Kidney epithelial cell (primary cell): Measurements from ENCODE around the gene DUSP2. TPM values are rescaled to one million over a fixed set of nuclear protein-coding genes. Genes with fewer than 3 reads are reported as not detected.

ENCODE experiments used
- DNase-seq: peaks from one replicate; pipeline ENCODE4 v3.0.0-alpha.2; 2010; ENCODE audit warnings: low read depth
- H3K27me3 ChIP-seq: 2 replicates; pipeline ENCODE4 v1.6.0; 2011; ENCODE audit warnings: low read length; ENCODE audit not compliant: control insufficient read depth, insufficient read depth
- H3K36me3 ChIP-seq: 2 replicates; pipeline ENCODE4 v1.5.1; 2011; ENCODE audit warnings: low read length; ENCODE audit not compliant: control insufficient read depth, insufficient read depth
- H3K4me3 ChIP-seq: 2 replicates; pipeline ENCODE4 v1.5.1; 2011; ENCODE audit warnings: low read depth, mild to moderate bottlenecking, control low read depth, low read length
- total RNA-seq: library from RNA; depleted of rRNA; stranded (reverse); fragments of >200 nt; gene quantifications from 2 replicates; pipeline ENCODE4 v1.2.3, GENCODE V29; 2015
- TF ChIP-seq, protein P1 (sequence below): IDR thresholded peaks from 2 replicates; pipeline ENCODE4 v1.5.1; 2011; ENCODE audit warnings: mild to moderate bottlenecking, moderate library complexity, low read length, control low read depth, inconsistent platforms; ENCODE audit not compliant: insufficient read depth, poor library complexity, severe bottlenecking

DUSP2 gene
- total RNA-seq, 1 donor from 2014 or later = 1.7 TPM

DNA sequence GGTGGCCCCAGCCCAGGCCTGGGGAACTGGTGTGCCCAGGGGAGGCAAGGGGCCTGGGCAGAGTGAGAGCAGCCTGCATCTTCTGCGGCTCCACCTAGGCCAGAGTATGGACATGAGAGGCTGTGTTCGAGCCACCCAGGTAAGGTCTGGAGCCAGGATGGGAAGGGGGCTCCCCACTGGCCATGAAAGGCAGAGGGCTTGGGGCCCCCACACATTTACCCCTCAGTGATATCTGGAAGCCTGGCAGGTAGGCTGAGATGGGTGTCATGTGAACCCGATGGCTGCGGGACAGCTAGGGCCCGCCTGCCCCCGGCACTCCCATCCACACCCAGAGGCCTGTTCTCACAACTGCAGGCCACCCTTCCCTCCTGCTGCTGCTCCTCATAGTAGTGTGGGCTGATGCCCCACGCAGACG lies 42.0 kb downstream of the DUSP2 start:
- no peaks in the 10 kb centered on the region for H3K36me3 ChIP-seq
- DNase-seq = no peak
- peaks cover 8% of the 10 kb centered on the region for H3K27me3 ChIP-seq
- TF ChIP-seq, protein P1, sequence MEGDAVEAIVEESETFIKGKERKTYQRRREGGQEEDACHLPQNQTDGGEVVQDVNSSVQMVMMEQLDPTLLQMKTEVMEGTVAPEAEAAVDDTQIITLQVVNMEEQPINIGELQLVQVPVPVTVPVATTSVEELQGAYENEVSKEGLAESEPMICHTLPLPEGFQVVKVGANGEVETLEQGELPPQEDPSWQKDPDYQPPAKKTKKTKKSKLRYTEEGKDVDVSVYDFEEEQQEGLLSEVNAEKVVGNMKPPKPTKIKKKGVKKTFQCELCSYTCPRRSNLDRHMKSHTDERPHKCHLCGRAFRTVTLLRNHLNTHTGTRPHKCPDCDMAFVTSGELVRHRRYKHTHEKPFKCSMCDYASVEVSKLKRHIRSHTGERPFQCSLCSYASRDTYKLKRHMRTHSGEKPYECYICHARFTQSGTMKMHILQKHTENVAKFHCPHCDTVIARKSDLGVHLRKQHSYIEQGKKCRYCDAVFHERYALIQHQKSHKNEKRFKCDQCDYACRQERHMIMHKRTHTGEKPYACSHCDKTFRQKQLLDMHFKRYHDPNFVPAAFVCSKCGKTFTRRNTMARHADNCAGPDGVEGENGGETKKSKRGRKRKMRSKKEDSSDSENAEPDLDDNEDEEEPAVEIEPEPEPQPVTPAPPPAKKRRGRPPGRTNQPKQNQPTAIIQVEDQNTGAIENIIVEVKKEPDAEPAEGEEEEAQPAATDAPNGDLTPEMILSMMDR = no peak
- no peak overlapping the region for H3K4me3 ChIP-seq

DNA sequence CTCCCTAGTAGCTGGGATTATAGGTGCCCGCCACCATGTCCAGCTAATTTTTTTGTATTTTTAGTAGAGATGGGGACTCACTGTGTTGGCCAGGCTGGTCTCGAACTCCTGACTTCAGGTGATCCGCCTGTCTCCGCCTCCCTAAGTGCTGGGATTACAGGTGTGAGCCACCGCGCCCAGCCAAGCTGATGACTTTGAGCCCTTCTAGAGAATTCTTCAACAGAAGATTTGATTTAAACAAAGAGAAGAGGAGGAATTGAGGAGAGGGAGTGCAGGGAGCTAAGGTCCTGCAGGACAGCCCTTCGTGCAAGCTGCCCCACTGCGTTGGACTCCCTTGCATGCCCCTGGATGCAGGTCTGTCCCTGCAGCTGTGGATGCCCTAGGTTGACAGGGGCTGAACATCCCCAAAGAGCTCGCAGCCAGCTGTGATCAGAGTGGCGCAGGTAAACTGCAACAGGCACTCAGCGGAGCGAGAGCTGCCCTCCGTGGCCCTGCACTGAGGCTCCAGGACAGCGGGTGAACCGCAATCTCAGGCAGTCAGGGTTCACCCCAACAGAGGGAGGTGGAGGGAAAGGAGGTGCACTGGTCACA lies 42.5 kb downstream of the DUSP2 start:
- no peak for DNase-seq
- Histone ChIP-seq H3K4me3 (no peak overlapping the region), H3K36me3 (no peaks in the 10 kb centered on the region), H3K27me3 (peaks cover 4% of the 10 kb centered on the region)
- TF ChIP-seq, protein P1 = no peak

DNA sequence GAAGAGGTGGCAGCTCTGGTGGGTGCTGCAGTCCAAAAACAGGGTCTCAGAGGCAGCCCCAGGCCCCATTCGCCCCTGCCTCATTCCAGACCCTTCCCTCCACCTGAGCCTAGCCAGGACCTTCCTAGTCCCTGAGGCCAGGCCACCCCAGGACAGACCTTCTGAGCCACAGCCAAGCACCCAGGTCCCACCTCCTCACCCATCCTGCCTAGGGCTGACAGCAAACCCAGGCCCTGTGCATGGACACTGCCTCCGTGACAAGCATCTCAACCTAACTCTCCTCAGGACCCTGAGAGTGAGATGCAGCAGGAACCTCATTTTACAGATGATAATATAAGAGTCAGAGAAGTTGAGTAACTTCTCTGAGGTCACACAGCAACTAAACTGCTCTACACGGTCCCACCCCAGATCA lies 44.3 kb downstream of the DUSP2 start:
- H3K36me3 ChIP-seq = no peaks in the 10 kb centered on the region
- no peak for DNase-seq
- H3K4me3 ChIP-seq = no peak overlapping the region
- H3K27me3 ChIP-seq = peaks cover 2% of the 10 kb centered on the region
- TF ChIP-seq, protein P1 = no peak

DNA sequence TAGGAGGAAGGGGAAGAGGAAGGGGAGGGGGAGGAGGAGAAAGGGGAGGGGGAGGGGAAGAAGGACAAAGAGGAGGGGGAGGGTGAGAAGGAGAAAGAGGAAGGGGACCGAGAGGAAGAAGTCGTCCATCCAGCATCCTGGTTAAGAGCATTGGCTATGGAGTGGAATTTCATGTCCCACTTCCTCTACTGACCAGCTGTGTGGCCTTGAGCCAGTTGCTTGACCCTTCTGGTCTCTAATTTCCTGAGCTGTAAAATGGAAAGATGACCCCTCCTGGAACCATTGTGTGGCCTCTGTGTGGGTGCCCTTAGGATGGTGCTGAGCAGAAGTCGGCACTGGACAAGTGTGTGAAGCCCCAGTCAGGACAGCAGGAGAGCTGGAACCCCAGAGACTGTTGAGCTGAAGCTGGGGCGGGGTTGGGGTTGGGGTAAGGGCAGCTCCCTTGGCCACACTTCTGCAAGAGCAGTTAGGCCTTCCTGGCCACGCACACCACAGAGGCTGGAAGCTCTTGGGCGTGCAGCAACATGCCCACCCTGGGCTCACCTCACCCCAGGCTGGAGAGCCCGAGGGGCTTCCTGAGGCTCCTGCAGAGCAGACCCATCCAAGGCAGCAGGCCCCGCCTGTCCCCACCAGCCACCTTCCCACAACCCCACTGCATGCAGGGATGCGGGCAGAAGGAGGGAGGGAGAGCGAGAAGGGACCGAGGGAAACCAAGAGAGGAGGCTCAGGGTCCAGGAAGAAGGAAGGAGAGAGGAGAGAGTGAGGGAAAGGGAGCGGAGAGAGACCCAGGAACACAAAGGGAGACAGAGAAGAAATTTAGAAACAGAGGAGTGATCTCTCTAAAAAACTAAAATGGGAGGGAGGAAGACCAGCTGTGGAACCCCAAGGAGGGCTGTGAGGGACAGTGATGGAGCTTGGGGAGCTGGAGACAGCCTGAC lies 45.1 kb downstream of the DUSP2 start:
- no peaks in the 10 kb centered on the region for H3K36me3 ChIP-seq
- H3K4me3 ChIP-seq = no peak overlapping the region
- TF ChIP-seq, protein P1 = no peak
- peaks cover 2% of the 10 kb centered on the region for H3K27me3 ChIP-seq
- DNase-seq = no peak

DNA sequence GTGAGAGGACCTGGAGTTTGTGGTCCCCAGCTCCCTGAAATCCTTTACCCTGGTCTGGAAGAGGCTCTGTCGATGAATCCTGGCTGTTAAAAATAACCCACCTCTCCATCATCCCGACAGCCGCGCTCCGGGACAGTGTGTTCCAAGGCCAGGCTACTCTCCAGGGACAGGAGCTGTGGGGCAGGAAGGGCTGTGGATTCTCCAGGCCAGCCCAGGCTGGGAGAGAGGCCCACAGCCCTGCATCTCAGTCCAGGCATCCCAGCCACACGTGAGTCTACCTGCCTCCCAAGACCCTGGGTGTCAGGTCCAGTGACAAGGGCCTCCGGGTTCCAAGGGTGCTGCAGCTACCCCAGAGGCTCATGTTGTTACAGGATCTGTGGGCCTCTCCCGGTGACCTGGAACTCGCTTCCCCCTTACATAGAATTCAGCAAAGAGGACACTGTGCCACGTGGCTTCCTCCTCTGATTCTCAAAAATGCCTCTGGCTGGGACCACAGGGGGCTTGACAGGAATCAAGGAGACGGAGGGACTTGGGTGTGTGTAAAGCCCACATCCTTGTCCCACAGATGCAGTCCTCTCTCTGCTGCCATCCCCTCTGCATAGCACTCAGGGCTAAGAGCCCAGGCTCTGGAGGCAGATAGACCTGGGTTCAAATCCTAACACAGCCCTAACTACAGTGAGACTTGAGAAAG lies 46.2 kb downstream of the DUSP2 start:
- H3K36me3 ChIP-seq = no peaks in the 10 kb centered on the region
- H3K27me3 ChIP-seq = peaks cover 2% of the 10 kb centered on the region
- H3K4me3 ChIP-seq = no peak overlapping the region
- TF ChIP-seq, protein P1 = no peak
- no peak for DNase-seq
